Thyroid gland (tissue), 4 donors: ENCODE measurements around the gene SEC14L5. TPM values are rescaled to one million over a fixed set of nuclear protein-coding genes. Genes with fewer than 3 reads are reported as not detected.

ENCODE experiments used
- DNase-seq, 2 donors: peaks; one replicate each; pipeline ENCODE4 v3.0.0-alpha.2; 2019
- H3K27ac ChIP-seq, 3 donors: fragments of 200-600 bp; sonication (generic); 1 replicate in 2 of 3; 2 replicates in 1 of 3; pipeline ENCODE4 v1.5.1; 2016 to 2019; ENCODE audit warnings: mild to moderate bottlenecking in 1 of 3, moderate library complexity in 1 of 3
- H3K27me3 ChIP-seq: fragments of 200-600 bp; sonication (generic); one replicate; pipeline ENCODE4 v1.5.1; 2019
- H3K36me3 ChIP-seq, 2 donors: fragments of 200-600 bp; sonication (generic); one replicate each; pipeline ENCODE4 v1.5.1; 2016 to 2019
- H3K4me1 ChIP-seq, 2 donors: fragments of 200-600 bp; sonication (generic); one replicate each; pipeline ENCODE4 v1.5.1; 2017 to 2019
- H3K4me3 ChIP-seq, 3 donors: fragments of 200-600 bp; sonication (generic); replicated peaks in 1 of 3; 1 replicate in 2 of 3; 2 replicates in 1 of 3; pipeline ENCODE4 v1.5.1; 2016; ENCODE audit warnings: mild to moderate bottlenecking in 1 of 3
- H3K9me3 ChIP-seq: fragments of 200-600 bp; sonication (generic); one replicate; pipeline ENCODE4 v1.5.1; 2017
- CTCF ChIP-seq, 6 experiments: fragments of 200-600 bp in 3 of 6; fragments of 450-650 bp in 3 of 6; sonication (generic) in 3 of 6; IDR thresholded peaks; one replicate each; pipeline ENCODE4 v1.5.1; 2016 to 2019; ENCODE audit warnings: antibody characterized with exemption in 6 of 6, mild to moderate bottlenecking in 2 of 6, inconsistent platforms in 1 of 6, moderate library complexity in 1 of 6
- POLR2A ChIP-seq, 2 donors: fragments of 450-650 bp; IDR thresholded peaks; one replicate each; pipeline ENCODE4 v1.6.1; 2017; ENCODE audit warnings: antibody characterized with exemption in 2 of 2, mild to moderate bottlenecking in 2 of 2, moderate library complexity in 1 of 2
- whole genome bisulfite sequencing, 2 donors: methylation state at CpG; one replicate each; pipeline ENCODE4 v1.1.5; 2017; 5-methylcytosine and 5-hydroxymethylcytosine counted together
- intact Hi-C: fragments of 100-400 bp; cut with DNase I; formaldehyde crosslinking; loops from one replicate; pipeline ENCODE4 v1.15.1; 2023
- total RNA-seq, 4 donors: library from RNA; depleted of rRNA; stranded (reverse); fragments of >200 nt; gene quantifications; one replicate each; pipeline ENCODE4 v1.2.3, GENCODE V29; 2016

SEC14L5 gene
- total RNA-seq, 4 donors from 2014 or later, result 0.11 to 0.33 (median 0.21) TPM

- intact Hi-C loops, result no loop called here
- TF ChIP-seq POLR2A (IDR thresholded peaks at IDR 0.05) (no peak), CTCF (IDR thresholded peaks at IDR 0.05) (no peak)
- no peak overlapping the region for H3K4me3 ChIP-seq
- no peaks in the 10 kb centered on the region for H3K36me3 ChIP-seq
- H3K4me1 ChIP-seq, result no peaks in the 10 kb centered on the region
- WGBS, 2 donors, result 50 to 84% methylated on average over 1 to 9 of the region's 12 CpGs
- no peaks in the 10 kb centered on the region for H3K9me3 ChIP-seq
- DNase-seq, result no peak
- H3K27me3 ChIP-seq, result no peaks in the 10 kb centered on the region
- no peak overlapping the region for H3K27ac ChIP-seq
Observed at GRCh38 chr16:5003211-5003610, 45.1 kb downstream of the SEC14L5 start.

- H3K9me3 ChIP-seq, result no peaks in the 10 kb centered on the region
- H3K27ac ChIP-seq, result no peak overlapping the region
- WGBS, 2 donors, result 85 to 89% methylated on average over 10 of the region's 10 CpGs
- no peaks in the 10 kb centered on the region for H3K27me3 ChIP-seq
- intact Hi-C loops, result no loop called here
- H3K36me3 ChIP-seq, result no peaks in the 10 kb centered on the region
- no peak for TF ChIP-seq POLR2A (IDR thresholded peaks at IDR 0.05)
- no peak for TF ChIP-seq CTCF (IDR thresholded peaks at IDR 0.05)
- no peaks in the 10 kb centered on the region for H3K4me1 ChIP-seq
- DNase-seq, result no peak
- H3K4me3 ChIP-seq, result no peak overlapping the region
Observed at GRCh38 chr16:5003828-5004227, 45.7 kb downstream of the SEC14L5 start.

- H3K36me3 ChIP-seq, result no peaks in the 10 kb centered on the region
- intact Hi-C loops, result no loop called here
- no peaks in the 10 kb centered on the region for H3K9me3 ChIP-seq
- no peak for DNase-seq
- H3K4me3 ChIP-seq, result no peak overlapping the region
- no peaks in the 10 kb centered on the region for H3K4me1 ChIP-seq
- no peak for TF ChIP-seq CTCF (IDR thresholded peaks at IDR 0.05)
- no peak for TF ChIP-seq POLR2A (IDR thresholded peaks at IDR 0.05)
- H3K27me3 ChIP-seq, result no peaks in the 10 kb centered on the region
- no peak overlapping the region for H3K27ac ChIP-seq
- 74 to 77% methylated on average over 5 of the region's 5 CpGs for WGBS, 2 donors
Observed at GRCh38 chr16:5004311-5004710, 46.2 kb downstream of the SEC14L5 start.

GRCh38 chr16:5005916-5006315, 47.8 kb downstream of the SEC14L5 start:
- no peak overlapping the region for H3K4me3 ChIP-seq
- intact Hi-C loops, result no loop called here
- TF ChIP-seq CTCF (IDR thresholded peaks at IDR 0.05) (no peak), POLR2A (IDR thresholded peaks at IDR 0.05) (no peak)
- no peaks in the 10 kb centered on the region for H3K9me3 ChIP-seq
- H3K27ac ChIP-seq, result no peak overlapping the region
- H3K27me3 ChIP-seq, result no peaks in the 10 kb centered on the region
- no peak for DNase-seq
- WGBS, 2 donors, result 73 to 93% methylated on average over 4 of the region's 4 CpGs
- no peaks in the 10 kb centered on the region for H3K4me1 ChIP-seq
- H3K36me3 ChIP-seq, result no peaks in the 10 kb centered on the region

GRCh38 chr16:5006348-5007193, 48.4 kb downstream of the SEC14L5 start:
- H3K9me3 ChIP-seq, result no peaks in the 10 kb centered on the region
- DNase-seq, result no peak
- H3K27ac ChIP-seq, result no peak overlapping the region
- no peak overlapping the region for H3K4me3 ChIP-seq
- no peak for TF ChIP-seq CTCF (IDR thresholded peaks at IDR 0.05)
- TF ChIP-seq POLR2A (IDR thresholded peaks at IDR 0.05), result no peak
- 78 to 86% methylated on average over 22 of the region's 22 CpGs for WGBS, 2 donors
- intact Hi-C loops, result no loop called here
- no peaks in the 10 kb centered on the region for H3K4me1 ChIP-seq
- H3K27me3 ChIP-seq, result no peaks in the 10 kb centered on the region
- no peaks in the 10 kb centered on the region for H3K36me3 ChIP-seq
